Urinary bladder (tissue), 4 donors: ENCODE measurements around the gene PARN. TPM values are rescaled to one million over a fixed set of nuclear protein-coding genes. Genes with fewer than 3 reads are reported as not detected.
"Not testable (repeated sequence)": the region's sequence is repeated elsewhere in the genome, so short reads cannot be mapped to it uniquely, and the experiment has no call there.

Source experiments
- DNase-seq: peaks from one replicate; pipeline ENCODE4 v3.0.0-alpha.2; 2015; ENCODE audit errors: extremely low spot score
- H3K27ac ChIP-seq: one replicate; pipeline ENCODE4 v1.5.1; 2013; ENCODE audit warnings: low read depth, mild to moderate bottlenecking, moderate library complexity
- H3K36me3 ChIP-seq: one replicate; pipeline ENCODE4 v1.6.1; 2013; ENCODE audit warnings: mild to moderate bottlenecking, moderate library complexity; ENCODE audit not compliant: insufficient read depth
- H3K4me1 ChIP-seq: one replicate; pipeline ENCODE4 v1.6.1; 2013; ENCODE audit warnings: mild to moderate bottlenecking, moderate library complexity; ENCODE audit not compliant: insufficient read depth
- H3K4me3 ChIP-seq: one replicate; pipeline ENCODE4 v1.5.1; 2013; ENCODE audit warnings: low read depth, low read length
- WGBS: extraction: QIAGEN DNeasy Blood & Tissue Kit; methylation state at CpG from one replicate; pipeline ENCODE4 v1.1.7; 2013; 5-methylcytosine and 5-hydroxymethylcytosine counted together
- polyA plus RNA-seq: library from polyadenylated mRNA; stranded (reverse); fragments of 200-250 nt; gene quantifications from one replicate; pipeline ENCODE4 v1.2.3, GENCODE V29; 2013
- total RNA-seq: library from RNA; depleted of rRNA; stranded (reverse); fragments of >200 nt; gene quantifications from one replicate; pipeline ENCODE4 v1.2.3, GENCODE V29; 2014
- donor health status: healthy with polysubstance abuse.
- donor health status: healthy.

The PARN gene
- total and polyA plus RNA-seq, 2 donors, result 25.8 to 37.4 TPM

DNA sequence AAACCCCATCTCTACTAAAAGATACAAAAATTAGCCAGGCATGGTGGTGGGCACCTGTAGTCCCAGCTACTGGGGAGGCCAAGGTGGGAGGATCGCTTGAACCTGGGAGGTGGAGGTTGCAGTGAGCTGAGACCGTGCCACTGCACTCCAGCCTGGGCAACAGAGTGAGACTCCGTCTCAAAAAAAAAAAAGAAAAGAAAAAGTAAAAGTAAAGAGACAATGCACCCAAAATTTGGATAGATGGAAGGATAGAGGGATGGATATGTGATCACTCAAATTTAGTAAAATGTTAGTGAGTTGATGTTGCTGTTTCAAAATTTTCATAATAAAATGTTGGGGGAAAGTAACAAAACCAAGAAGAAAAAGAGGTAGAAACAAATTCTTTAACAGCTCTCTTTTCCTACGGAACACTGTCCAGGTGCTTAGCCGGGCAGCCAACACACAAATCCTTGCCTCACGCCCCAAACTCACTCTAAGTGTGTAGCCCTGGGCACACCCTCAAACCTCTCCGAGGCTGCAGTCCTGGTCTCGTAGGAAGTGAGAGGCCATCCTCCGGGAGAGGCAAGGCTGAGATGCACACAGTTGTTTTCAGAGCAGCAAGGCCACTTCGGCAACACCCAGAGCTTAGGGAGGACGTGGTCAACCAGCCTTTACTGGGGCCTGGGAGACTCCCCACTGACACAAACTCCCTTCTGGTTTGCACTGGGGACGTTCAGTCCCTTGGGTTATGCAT is 228.9 kb downstream of the PARN start:
- DNase-seq, H3K36me3 ChIP-seq, H3K4me1 ChIP-seq, H3K4me3 ChIP-seq, H3K27ac ChIP-seq: not testable (repeated sequence)
- 83% methylated on average over 12 of the region's 12 CpGs for WGBS

DNA sequence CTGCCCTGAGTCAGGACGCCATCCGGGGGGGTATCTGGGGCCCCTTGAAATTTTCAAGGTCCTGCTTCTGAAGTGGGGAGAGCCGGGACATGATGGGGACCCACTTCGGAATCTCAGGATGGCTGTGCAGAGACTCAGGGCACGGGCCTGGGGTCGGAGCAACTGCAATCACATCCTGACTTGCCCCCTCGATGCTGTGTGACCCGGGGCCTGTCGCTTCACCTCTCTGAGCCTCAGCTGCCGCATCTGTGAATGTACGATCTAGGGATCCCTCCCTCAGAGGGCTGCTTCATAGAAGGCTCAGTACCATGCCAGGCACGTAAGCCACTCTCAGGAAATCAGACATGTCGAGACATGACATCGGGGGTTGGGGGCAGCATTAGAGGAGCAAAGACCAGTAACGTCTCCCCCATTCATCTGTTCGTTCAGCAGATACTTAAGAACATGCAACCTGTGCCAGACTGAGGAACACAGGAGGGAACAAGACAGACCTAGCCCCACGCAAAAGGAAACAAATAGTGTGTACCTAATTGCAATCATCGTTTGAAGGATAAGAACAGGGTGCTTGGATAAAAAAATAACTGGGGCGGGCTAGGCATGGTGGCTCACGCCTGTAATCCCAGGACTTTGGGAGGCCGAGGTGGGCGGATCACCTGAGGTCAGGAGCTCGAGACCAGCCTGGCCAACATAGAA is 229.6 kb downstream of the PARN start:
- Histone ChIP-seq H3K27ac (no peak overlapping the region), H3K4me3 (no peak overlapping the region), H3K36me3 (no peaks in the 10 kb centered on the region), H3K4me1 (no peaks in the 10 kb centered on the region)
- DNase-seq, result no peak
- 89% methylated on average over 23 of the region's 23 CpGs for WGBS

DNA sequence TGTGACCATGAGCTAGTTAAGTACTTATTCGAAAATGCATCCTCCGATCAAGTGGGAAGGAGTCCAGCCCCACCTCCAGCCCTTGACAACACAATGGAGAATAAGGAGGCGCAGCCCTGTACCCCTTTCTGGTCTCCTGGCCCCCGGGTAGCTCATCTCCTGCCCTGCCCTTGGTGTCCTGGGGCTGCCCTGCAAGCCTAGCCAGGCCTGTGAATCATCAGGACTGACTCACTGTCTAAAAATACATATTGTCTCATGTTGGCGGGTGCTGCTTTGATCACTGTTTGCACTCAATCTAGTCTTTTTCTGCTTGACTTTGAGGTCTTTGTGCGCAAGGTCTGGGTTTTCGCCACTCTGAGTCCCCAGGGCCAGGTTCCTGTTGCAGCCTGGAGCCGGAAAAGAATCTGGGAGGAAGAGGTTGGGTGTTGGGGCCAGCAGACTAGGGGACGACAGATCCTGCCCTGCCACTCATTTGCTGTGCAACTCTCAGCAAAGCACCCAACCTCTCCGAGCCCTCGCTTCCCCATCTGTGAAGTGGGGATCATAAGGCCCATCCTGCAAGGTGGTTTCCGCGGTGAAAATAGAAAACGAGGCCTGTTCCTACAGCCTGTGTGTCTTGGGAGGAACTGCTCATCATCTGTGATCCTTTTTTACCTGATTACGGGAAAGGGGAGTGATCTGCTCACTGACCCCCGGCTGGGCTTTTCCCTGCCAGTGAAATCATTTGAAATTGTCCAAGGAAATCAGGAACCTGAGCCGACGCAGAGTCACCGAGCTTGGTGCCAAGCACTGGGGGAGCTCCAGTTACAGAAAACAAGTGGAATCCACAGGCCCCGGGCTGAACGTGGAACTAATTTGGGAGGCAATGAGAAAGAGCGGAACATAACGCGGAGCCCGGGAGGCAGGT is 230.4 kb downstream of the PARN start:
- DNase-seq, result no peak
- H3K36me3 ChIP-seq, result no peaks in the 10 kb centered on the region
- H3K4me3 ChIP-seq, result no peak overlapping the region
- H3K27ac ChIP-seq, result no peak overlapping the region
- no peaks in the 10 kb centered on the region for H3K4me1 ChIP-seq
- 46% methylated on average over 25 of the region's 25 CpGs for WGBS

DNA sequence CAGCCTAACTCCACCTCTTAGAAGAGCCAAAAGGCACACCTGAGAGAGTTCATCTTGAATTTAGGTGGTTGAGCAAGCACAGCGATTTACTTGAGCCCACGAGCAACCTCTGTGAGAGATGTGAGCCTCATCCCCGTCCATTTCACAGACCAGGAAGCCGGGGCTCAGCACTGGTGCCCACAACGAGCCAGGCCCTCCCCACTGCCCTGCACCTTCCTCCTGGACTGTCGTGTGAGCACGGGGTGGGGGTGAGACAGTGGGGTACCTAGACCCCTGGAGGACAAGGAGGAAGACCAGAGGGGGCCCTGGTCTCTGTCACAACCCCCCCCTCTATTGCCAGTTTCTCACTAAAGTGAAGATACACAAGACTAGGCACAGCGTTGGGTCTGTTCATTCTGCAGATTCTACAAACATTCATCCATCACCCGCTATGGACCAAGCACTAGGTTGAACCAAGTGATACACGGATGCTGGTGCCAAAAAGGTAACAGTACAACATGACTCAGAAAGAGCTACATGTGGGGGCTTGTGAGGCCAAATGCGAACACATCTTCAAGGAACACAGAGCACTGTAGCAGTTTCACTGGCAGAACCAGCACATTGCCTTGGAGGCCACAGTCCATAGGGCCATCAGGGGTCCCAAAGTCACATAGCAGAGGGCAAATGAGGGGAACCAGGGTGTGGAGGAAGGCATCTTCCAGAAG is 231.9 kb downstream of the PARN start:
- Histone ChIP-seq H3K4me1 (no peaks in the 10 kb centered on the region), H3K36me3 (no peaks in the 10 kb centered on the region), H3K4me3 (no peak overlapping the region), H3K27ac (no peak overlapping the region)
- WGBS, result 81% methylated on average over 11 of the region's 11 CpGs
- DNase-seq, result no peak

DNA sequence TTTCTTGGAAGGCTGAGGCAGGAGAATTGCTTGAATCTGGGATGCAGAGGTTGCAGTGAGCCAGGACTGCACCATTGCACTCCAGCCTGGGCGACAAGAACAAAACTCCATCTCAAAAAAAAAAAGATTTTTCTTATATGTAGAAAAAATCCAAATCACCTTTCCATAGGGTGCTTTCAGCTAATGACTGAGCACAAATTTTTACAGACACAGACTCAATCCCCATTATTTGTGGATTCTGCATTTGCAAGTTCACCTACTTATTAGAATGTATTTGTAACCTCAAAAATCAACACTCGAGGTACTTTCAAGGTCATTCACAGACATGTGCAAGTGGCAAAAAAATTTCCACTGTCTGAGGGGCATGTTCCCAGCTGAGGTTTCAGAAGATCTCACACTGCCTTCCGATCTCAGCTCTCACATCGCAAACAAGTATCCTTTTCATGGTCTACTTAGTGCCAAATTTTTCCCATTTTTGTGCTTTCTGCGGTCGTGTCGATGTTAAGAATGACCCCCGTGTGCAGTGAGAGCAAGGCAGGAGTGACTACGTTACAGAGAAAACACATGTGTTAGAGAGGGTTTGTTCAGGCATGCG is 234.3 kb downstream of the PARN start:
- not testable (repeated sequence) for H3K4me1 ChIP-seq, DNase-seq, H3K27ac ChIP-seq, H3K4me3 ChIP-seq, H3K36me3 ChIP-seq
- 62% methylated on average over 10 of the region's 10 CpGs for WGBS

DNA sequence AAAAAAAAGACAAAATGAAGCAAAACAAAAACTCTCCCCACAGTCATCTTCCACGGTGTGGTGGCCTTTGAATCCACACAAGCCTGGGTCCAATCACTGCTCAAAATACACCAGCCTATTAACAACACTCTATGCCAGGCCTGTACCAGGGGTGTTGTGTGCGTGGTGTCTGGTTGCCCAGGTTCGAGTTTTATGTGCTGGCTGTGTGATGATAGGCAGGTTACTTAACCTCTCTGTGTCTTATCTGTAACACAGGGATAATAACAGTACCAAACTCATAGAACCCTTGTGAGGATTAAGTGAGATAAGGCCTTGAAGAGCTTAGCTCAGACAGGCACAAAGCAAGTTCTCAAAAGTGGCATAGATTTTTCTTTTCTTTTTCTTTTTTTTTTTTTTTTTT is 235.2 kb downstream of the PARN start:
- Histone ChIP-seq H3K27ac (no peak overlapping the region), H3K36me3 (no peaks in the 10 kb centered on the region), H3K4me3 (no peak overlapping the region), H3K4me1 (no peaks in the 10 kb centered on the region)
- DNase-seq, result no peak
- WGBS, result 85% methylated on average over 3 of the region's 3 CpGs

DNA sequence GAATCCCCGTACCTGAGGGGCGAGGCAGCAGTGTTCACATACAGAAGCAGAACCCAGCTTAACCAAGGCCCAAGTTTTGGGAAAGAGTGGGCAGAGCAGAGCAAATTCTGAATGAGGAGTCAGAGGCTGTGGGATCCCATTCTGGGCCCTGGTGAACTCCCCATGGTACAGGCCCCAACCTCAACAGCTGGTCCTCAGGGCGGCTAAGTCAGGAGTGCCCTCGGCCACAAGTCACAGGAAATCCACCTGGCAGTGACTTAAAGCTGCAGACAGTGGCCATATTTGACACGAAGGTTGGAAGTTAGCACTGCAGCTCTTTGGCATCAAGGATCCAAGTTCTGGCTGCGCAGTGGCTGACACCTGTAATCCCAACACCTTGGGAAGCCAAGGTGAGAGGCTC is 237.1 kb downstream of the PARN start:
- DNase-seq, result no peak
- H3K27ac ChIP-seq, result no peak overlapping the region
- H3K4me1 ChIP-seq, result no peaks in the 10 kb centered on the region
- H3K36me3 ChIP-seq, result no peaks in the 10 kb centered on the region
- 88% methylated on average over 6 of the region's 6 CpGs for WGBS
- no peak overlapping the region for H3K4me3 ChIP-seq

DNA sequence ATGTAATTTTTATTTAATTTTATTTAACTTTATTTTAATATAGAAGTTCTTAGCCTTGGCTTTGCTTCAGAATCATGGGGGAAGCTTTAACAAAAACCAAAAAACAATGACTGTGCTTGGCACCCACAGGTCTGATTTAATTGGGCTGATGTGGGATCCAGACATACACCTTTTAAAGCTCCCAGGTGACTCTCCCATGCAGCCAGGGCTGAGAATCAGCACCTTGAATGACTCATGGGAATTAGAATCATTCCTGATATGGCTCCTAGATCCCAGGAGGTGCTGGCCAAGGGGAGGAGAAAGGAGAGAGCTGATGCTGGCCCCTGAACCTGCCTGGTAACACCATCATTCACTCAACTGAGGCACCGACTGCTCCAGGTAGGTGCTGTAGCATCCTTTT is 240.7 kb downstream of the PARN start:
- Histone ChIP-seq H3K36me3 (no peaks in the 10 kb centered on the region), H3K4me3 (no peak overlapping the region), H3K27ac (no peak overlapping the region), H3K4me1 (no peaks in the 10 kb centered on the region)
- 91% methylated on average over 1 of the region's 1 CpG for WGBS
- no peak for DNase-seq

DNA sequence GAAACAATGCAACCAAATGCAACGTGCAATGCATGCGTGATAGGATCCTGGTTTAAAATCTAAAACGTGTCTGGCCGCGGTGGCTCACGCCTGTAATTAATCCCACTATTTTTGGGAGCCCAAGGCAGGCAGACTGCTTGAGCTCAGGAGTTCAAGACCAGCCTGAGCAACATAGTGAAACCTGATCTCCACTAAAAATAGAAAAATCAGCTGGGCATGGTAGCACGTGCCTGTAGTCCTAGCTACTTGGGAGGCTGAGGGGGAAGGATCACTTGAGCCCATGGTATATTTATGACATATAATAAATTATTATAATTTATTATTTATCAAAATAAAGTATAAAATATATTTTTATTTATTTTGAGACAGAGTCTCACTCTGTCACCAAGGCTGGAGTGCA is 241.8 kb downstream of the PARN start:
- Histone ChIP-seq H3K27ac (no peak overlapping the region), H3K4me3 (no peak overlapping the region), H3K4me1 (no peaks in the 10 kb centered on the region), H3K36me3 (no peaks in the 10 kb centered on the region)
- 84% methylated on average over 7 of the region's 7 CpGs for WGBS
- DNase-seq, result no peak

DNA sequence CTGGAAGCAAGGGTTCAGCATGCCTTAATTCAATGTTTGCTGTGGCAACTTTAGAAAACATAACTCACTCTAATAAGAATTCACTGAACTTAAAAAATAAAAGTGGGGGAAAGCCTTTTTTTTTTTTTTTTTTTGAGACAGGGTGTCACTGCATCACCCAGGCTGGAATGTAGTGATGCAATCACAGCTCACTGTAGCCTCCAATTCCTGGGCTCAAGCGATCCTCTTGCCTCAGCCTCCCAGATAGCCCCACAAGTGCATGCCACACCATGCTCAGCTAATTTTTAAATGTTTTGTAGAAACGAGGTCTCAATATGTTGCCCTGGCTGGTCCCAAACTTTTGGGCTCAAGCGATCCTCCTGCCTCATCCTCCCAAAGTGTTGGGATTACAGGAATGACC is 243.9 kb downstream of the PARN start:
- WGBS, result 81% methylated on average over 3 of the region's 3 CpGs
- Histone ChIP-seq H3K4me3 (no peak overlapping the region), H3K27ac (no peak overlapping the region), H3K36me3 (no peaks in the 10 kb centered on the region), H3K4me1 (no peaks in the 10 kb centered on the region)
- no peak for DNase-seq
